NCI-H1105 (cell line): ENCODE results near the gene LINGO1.

Experiments used
- DNase-seq: peaks from one replicate; lab custom pipeline; 2025; lab: John Stamatoyannopoulos, UW

LINGO1 gene

GRCh38 chr15:77572186-77572585 is 60.5 kb downstream of the LINGO1 start:
- DNase-seq = no peak

GRCh38 chr15:77571741-77572140 is 61.0 kb downstream of the LINGO1 start:
- DNase-seq = no peak

GRCh38 chr15:77571181-77571580 is 61.5 kb downstream of the LINGO1 start:
- DNase-seq = no peak

GRCh38 chr15:77569729-77570125 is 63.0 kb downstream of the LINGO1 start:
- DNase-seq = no peak

GRCh38 chr15:77568973-77569728 is 63.6 kb downstream of the LINGO1 start:
- DNase-seq = no peak

GRCh38 chr15:77568014-77568972 is 64.4 kb downstream of the LINGO1 start:
- no peak for DNase-seq

GRCh38 chr15:77567202-77567601 is 65.5 kb downstream of the LINGO1 start:
- DNase-seq = no peak

GRCh38 chr15:77566092-77566491 is 66.6 kb downstream of the LINGO1 start:
- no peak for DNase-seq

- DNase-seq = no peak
Observed at GRCh38 chr15:77565378-77565915, 67.3 kb downstream of the LINGO1 start.

GRCh38 chr15:77564938-77565337 is 67.8 kb downstream of the LINGO1 start:
- no peak for DNase-seq

- no peak for DNase-seq
Observed at GRCh38 chr15:77564341-77564740, 68.4 kb downstream of the LINGO1 start.

- no peak for DNase-seq
Observed at GRCh38 chr15:77563623-77564156, 69.0 kb downstream of the LINGO1 start.
